Activated CD4-positive, alpha-beta T cell treated with anti-CD3 and anti-CD28 coated beads, Interleukin-2, amount 50 U/mL, for 16 hours (primary cell): ENCODE data around the gene TNFRSF8.

Experiments
- DNase-seq: peaks from one replicate; pipeline ENCODE4 v3.0.0-alpha.2; 2020

The TNFRSF8 gene

GRCh38 chr1:12123172-12123571 is 60.1 kb downstream of the TNFRSF8 start:
- no peak for DNase-seq

DNA sequence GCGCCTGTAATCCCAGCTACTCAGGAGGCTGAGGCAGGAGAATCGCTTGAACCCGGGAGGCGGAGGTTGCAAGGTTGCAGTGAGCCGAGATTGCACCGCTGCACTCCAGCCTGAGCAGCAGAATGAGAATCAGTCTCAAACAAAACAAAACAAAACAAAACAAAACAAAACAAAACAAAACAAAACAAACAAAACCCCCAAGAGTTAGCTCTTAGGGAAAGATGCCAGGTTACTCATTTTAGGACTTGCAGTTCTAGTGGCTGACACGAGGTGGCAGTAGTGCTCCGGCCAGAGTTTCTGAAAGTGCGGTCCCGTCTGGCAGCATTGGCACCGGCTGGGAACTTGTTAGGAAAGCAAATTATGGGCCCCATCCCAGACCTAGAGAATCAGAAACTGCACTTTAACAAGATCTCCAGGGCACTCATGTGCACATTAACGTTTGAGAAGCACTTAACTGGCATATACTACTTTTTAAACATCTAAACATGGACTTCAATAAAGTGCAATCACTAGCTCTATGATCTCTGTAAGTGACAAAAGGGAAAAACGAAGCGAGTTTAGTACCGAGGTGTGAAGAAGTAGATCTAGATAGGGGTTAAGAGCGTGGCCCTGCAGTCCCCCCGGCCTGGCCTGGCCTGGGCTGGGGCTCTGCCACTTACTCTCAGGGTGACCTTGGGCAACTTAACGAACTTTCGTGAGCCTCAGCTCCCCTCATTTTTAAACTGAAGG is 61.8 kb downstream of the TNFRSF8 start:
- peak; percentile 74 for DNase-seq

DNA sequence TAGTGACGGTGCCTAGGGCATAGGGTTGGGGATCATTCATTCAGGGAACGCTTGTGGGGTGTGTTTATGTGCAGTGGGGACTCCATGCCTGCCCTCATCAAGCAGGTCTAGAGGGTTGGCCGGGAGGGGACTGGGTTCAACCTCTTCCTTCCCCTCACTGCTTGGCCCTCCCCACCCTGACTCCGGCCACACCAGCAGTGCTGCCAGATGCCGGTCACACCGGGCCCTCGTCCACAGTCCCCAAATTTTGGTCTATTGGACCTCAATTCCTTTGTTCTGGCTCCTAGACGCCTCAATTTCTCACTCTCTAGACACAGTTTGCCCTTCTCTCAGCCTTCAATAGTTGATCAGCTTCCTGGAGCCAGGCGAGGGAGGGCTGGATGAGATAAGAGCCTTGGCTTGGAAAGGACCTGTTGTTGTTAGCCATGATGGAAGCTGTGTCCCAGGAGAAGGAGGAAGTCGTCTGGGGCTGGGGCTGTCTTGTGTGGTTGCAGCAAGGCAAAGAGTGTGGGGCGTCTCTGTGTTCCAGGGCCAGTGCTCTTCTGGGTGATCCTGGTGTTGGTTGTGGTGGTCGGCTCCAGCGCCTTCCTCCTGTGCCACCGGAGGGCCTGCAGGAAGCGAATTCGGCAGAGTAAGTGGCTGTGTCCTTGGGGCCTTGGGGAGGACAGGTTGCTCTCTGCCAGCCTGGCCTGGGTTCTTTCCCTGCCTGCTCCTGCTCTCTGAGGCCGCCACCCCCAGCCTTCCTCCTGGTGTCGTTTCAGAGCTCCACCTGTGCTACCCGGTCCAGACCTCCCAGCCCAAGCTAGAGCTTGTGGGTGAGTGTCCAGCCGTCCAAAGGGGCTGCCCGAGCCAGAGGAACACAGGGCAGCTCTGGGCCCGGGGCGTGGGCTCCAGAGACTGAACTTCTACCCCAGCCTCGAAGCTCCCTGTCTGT is 62.6 kb downstream of the TNFRSF8 start:
- no peak for DNase-seq

DNA sequence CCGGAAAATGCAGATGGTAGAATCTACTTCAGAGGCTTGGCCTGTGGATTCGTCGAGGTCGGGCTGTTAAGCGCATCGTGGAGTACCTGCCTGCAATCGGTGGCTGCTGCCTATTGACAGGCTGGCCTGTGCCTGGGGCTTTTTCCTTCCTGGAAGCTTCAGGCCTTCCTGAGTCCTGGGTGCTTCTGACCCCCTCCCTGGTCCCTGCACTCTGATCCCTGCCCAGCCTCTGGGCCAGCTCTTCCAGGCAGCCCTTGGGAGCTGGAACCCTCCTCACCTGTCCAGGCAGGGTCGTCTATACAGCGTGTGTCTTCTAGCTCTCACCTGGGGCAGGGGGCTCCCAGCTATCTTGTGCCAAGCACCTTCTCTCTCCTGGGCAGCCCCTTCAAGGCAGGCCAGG is 63.7 kb downstream of the TNFRSF8 start:
- no peak for DNase-seq

DNA sequence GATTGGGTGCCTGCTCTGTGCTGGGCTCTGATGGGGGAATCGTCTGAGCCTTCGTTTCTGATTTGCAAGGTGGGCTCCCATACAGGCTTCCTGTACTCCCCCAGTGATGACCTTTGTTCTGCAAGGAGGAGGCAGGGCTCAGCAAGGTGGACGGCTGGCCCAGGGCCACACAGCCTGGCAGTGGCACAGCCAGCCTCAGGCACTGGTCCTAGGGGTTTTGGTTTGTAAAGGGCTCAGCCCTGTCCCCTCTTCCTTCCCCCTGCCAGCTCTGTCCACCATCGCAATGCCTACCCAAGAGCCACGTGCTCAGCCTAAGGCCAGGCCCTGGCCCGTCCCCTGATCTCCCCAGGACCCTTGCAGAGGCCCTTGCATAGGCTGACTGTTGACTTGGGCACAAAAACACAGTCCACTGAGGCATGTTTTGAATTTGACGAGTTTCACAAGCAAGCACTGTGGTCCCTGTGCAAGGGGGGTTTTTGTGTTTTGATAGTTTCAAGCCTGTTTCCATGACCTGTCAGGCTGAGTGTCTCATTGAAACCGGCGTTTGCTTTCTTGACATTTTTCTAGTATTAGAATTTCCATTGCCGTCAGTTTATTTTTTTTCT is 64.2 kb downstream of the TNFRSF8 start:
- no peak for DNase-seq

DNA sequence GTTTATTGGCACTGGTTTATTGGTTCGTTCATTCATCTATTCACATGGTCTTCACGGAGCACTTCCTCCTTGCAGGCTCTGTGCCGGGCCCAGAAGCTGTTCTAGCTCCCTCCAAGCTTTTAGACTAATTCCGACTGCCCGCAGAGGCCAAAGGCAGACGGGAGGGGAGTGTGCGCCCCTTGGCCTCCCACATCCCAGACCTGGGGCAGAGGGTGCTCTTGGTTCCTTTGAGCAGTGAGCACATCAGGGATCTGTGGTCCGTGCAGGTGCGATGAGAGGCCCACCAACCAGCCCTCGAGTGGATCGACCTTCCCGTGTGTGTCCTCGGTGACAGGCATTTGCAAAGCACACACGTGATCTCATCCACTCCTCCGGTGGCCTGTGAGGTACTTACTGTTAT is 65.0 kb downstream of the TNFRSF8 start:
- DNase-seq: no peak

DNA sequence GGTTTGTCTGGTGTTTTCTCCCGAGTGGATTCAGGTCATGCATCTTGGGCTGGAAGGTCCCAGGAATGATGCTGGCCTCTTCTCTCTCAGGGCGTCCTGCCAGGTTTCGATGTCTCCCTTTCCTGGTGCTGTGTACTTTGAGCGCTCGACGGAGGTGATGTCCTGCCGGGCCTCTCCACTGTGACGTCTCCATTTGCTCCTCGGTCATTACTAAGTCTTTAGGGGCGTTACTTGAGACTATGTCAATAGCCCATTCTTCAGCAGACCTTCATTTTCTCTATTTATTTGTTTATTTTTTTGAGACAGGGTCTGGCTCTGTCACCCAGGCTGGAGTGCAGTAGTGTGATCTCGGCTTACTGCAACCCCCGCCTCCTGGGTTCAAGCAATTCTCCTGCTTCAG is 66.5 kb downstream of the TNFRSF8 start:
- no peak for DNase-seq

DNA sequence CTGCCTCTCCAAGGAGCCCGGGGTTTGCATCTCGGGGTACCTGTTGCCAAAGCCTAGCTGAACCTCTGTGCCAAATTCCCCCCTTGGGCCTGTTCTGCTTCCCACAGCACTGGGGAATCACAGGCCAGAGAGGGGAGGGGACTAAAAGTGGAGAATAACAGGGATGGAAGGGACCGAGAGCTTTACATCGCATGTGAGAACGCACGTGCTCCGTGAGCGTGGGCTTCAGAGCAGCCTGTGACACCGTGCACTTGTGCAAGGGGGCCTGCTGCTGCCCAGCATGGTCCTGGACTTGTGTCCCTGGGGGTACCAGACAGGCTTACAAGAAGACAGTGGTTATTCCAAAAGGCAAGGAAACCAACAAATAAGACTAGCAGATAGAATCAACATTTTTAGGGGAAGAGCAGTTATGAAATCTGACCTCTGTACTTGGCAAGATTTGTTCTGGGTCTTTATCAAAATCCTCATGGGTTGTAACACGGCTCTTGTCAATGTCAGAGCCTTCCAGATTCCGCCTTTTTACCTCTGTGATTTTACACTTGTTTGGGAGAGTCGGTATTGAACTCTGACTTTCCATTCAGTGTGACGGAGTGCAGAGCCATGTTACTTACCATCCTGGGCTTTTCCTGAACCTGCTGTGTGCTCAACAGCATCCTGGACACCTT is 67.5 kb downstream of the TNFRSF8 start:
- DNase-seq: no peak

DNA sequence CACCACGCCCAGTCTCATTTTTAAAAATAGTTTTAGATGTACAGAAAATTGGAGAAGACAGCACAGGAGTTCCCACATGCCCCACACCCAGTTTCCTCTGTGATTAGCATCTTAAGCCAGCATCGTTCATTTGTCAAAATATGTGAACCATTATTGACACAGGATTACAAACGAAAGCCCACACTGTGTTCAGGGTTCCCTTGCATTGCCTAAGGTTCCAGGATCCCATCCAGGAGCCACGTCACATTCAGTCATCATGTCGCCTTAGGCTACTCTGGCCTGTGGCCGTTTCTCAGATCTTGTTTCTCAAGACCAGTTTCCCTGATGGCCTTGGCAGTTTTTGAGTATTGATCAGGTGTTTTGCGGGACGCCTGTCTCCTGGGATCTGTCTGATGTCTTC is 69.0 kb downstream of the TNFRSF8 start:
- no peak for DNase-seq

DNA sequence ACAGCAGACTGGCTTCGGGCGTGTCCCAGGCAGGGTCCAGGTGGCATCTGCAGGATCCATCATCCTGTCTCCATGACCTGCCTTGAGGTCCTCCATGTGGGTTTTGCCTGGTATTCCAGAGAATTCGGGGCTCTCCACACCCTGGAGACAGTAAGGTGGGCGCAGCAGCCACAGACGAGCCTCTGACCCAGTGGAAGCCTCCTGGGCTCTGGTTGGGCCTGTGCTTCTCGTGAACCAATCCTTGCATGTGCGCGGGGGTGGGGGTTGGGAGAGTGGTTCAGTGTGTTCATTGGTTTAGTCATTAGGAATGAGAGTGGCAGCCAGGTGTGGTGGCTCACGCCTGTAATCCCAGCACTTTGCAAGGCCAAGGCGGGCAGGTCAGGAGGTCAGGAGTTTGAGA is 71.6 kb downstream of the TNFRSF8 start:
- DNase-seq: no peak

DNA sequence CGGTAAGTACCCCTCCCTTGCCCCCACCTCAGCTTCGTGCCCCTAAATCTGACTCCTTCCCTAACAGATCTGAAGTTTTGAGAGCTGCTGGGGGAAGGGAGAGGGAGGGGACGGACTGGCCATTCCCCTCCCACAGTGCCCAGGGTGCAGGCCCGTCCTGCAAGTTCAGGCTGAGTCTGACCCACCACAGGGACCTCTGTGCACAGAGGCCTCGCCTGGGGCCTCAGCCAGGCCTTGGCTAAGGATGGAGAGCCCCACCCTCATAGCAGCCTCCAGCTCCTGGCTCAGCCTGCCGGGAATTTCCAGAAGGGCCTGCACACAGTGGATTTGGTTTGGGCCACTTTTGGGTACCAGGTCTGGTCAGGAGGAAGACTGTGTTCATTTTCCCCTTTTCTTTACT is 72.5 kb downstream of the TNFRSF8 start:
- DNase-seq: no peak

GRCh38 chr1:12136916-12137610 is 74.0 kb downstream of the TNFRSF8 start:
- no peak for DNase-seq

GRCh38 chr1:12138196-12139168 is 75.4 kb downstream of the TNFRSF8 start:
- no peak for DNase-seq

- DNase-seq: no peak
These were observed 76.9 kb downstream of the TNFRSF8 start for GRCh38 chr1:12140016-12140415.

GRCh38 chr1:12140515-12141162 is 77.5 kb downstream of the TNFRSF8 start:
- DNase-seq: no peak

GRCh38 chr1:12141163-12141850 is 78.2 kb downstream of the TNFRSF8 start:
- no peak for DNase-seq

GRCh38 chr1:12142141-12142823 is 79.2 kb downstream of the TNFRSF8 start:
- no peak for DNase-seq

DNA sequence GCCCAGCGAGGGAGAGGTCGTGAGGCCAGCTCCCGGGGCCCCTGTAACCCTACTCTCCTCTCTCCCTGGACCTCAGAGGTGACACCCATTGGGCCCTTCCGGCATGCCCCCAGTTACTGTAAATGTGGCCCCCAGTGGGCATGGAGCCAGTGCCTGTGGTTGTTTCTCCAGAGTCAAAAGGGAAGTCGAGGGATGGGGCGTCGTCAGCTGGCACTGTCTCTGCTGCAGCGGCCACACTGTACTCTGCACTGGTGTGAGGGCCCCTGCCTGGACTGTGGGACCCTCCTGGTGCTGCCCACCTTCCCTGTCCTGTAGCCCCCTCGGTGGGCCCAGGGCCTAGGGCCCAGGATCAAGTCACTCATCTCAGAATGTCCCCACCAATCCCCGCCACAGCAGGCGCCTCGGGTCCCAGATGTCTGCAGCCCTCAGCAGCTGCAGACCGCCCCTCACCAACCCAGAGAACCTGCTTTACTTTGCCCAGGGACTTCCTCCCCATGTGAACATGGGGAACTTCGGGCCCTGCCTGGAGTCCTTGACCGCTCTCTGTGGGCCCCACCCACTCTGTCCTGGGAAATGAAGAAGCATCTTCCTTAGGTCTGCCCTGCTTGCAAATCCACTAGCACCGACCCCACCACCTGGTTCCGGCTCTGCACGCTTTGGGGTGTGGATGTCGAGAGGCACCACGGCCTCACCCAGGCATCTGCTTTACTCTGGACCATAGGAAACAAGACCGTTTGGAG is 80.0 kb downstream of the TNFRSF8 start:
- DNase-seq: no peak

DNA sequence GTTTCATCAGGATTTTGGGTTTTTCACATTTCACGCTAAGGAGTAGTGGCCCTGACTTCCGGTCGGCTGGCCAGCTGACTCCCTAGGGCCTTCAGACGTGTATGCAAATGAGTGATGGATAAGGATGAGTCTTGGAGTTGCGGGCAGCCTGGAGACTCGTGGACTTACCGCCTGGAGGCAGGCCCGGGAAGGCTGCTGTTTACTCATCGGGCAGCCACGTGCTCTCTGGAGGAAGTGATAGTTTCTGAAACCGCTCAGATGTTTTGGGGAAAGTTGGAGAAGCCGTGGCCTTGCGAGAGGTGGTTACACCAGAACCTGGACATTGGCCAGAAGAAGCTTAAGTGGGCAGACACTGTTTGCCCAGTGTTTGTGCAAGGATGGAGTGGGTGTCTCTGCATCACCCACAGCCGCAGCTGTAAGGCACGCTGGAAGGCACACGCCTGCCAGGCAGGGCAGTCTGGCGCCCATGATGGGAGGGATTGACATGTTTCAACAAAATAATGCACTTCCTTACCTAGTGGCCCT is 80.6 kb downstream of the TNFRSF8 start:
- no peak for DNase-seq
